Stimulated activated CD4-positive, alpha-beta T cell treated with anti-CD3 and anti-CD28 coated beads, Interleukin-1b, Interleukin-23, amount 100 ng/mL, for 4 hours (primary cell): ENCODE results near the gene RASA3.
"Not testable (repeated sequence)": the region's sequence is repeated elsewhere in the genome, so short reads cannot be mapped to it uniquely, and the experiment has no call there.

Source experiments
- DNase-seq, 2 donors: peaks; one replicate each; pipeline ENCODE4 v3.0.0-alpha.2; 2020; ENCODE audit warnings: low read depth in 2 of 2

Gene RASA3

DNA sequence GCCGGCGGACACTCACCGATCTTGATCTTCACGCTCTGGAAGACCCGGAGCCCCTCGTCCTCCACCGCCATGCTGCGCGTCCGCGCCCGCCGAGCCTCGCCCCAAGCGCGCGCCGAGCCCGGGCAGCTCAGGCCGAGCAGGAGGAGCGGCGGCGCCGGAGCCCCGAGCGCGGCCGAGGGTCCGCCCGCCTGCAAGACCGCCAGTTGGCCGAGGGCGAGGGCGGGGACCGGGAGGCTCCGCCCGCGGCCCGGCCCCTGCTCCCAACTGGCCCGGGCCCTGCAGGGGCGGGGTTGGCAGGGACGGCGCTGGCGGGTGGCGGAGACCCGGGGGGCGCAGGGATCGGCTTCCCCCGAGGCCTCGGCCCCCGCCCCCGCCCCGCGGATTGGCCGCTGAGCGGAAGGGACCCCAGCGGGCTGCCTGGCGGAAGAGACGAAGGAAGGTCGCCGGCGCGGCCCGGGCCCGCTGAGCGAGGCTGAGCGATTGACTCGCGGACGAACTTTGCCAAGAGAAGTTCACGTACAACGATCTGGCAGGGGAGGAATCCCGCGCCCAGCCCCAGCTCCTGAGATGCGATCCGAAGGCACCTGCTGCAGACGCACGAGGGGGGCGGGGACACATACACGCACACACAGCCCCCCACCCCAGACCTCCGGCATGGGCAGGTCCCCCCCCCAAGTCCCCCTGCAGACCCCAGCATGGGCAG, at the start of gene RASA3:
RASA3 (minus strand) TSS at position 205 of the 703 bp plus-strand sequence; CDS start at position 71, 134 bp downstream.
- DNase-seq, result peak in 1 of 2 donors; percentile 64

DNA sequence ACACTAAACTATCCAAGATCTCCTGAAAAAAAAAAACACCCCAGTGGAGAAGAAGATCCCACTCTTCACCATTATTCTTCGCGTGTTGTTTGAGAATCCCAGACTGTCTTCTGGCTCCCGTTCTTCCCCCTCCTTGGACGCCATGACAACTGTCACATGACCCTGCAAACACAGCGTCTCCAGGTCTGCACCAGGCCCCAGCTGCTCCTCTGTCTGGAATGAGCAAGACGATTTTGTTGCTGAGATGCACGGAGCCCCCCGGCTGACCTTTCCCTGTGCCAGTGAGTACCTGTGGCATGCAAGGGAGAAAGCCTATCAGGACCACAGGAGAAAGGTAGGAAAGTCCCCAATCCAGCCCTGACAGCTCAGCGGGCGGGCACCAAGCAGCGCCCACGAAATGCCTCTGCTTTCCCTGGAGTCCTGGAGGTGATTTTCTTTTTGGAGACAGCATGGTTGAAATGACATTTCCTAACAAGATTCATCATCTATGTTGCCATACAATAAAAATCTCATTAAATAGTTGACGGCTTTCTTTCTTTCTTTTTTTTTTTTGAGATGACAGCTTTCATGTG, 46.8 kb upstream of the RASA3 start, which contains the start of gene CFAP97D2:
CFAP97D2 (plus strand) TSS at position 171 of the 572 bp plus-strand sequence; CDS start at position 245, 74 bp downstream.
- DNase-seq, result no peak

DNA sequence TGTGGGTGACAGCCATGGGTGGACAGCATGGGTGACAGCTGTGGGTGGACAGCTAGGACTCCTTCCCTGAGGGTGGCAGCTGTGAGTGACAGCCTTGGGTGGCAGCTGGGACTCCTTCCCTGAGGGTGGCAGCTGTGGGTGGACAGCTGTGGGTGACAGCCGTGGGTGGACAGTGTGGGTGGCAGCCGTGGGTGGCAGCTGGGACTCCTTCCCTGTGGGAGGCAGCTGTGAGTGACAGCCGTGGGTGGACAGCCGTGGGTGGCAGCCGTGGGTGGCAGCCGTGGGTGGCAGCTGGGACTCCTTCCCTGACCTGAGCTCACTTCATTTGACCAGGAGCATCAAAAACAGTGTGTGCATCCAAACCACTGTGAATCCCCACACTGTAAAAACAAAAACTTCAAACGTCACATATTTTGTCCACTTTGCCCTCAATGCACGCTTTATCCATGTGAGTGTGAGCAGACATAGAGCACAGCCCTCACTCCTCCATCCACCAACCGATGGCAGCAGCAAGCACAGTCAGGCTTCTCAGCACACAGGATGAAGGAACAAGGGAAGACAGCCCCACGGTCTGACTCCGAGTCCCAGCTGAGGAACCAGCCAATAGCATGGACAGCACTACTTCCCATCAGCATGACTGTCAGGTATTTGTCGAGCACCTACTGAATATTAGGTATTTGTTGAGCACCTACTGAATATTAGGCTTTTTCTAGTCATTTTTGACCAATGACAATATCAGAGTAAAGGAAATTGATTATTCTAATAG, 45.0 kb upstream of the RASA3 start:
- no peak for DNase-seq

DNA sequence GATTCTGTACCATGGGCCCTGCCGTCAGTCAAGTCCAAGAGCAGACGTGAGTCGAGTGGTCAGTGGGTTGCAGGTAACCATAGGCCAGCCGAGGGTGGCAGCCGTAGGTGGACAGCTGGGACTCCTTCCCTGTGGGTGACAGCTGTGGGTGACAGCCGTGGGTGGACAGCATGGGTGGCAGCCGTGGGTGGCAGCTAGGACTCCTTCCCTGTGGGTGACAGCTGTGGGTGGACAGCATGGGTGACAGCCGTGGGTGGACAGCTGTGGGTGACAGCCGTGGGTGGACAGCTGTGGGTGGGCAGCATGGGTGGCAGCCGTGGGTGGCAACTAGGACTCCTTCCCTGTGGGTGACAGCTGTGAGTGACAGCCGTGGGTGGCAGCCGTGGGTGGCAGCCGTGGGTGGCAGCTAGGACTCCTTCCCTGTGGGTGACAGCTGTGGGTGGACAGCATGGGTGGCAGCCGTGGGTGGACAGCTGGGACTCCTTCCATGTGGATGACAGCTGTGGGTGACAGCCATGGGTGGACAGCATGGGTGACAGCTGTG, 44.0 kb upstream of the RASA3 start:
- DNase-seq, result not testable (repeated sequence)

- DNase-seq, result no peak
Measured at GRCh38 chr13:114174529-114174961, 42.1 kb upstream of the RASA3 start.

DNA sequence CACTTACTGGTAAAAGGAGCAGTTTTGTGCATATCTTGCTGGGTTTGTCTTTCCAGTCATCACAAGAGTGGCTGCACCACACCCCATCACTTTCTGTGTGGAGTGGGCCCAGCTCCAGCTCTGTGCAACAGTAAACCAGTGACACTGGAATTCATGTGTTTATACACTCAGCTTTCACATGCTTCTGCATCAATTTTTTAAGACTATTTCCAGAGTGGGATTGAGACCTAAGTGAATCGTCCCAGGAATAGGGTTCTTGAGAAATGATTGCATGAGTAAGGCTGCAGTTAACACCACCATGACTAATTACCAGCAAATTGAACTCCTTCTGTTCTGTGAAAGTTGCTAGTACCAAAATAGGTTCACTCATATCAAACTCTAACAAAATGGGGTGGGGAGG, 41.3 kb upstream of the RASA3 start:
- DNase-seq, result no peak

GRCh38 chr13:114173272-114173671, 40.8 kb upstream of the RASA3 start:
- no peak for DNase-seq

DNA sequence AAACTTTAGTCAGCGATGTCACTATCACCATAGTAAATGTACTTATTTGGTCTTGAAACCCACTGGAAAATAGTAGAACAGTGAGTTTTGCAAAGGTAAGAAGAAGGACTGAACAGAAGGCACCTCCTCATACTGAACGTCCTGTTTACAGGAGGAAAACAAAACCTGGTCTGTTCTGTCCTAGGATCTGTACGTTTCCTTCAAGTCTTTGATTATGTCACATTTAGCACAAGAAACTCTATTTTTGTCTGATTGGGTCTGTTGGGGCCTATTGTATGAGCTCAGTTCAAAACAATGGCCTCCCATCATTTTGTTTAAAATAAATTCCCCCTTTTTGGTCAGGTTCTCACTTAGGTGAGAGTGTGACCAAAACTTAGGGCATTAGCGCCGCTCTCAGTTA, 35.5 kb upstream of the RASA3 start:
- DNase-seq, result no peak

DNA sequence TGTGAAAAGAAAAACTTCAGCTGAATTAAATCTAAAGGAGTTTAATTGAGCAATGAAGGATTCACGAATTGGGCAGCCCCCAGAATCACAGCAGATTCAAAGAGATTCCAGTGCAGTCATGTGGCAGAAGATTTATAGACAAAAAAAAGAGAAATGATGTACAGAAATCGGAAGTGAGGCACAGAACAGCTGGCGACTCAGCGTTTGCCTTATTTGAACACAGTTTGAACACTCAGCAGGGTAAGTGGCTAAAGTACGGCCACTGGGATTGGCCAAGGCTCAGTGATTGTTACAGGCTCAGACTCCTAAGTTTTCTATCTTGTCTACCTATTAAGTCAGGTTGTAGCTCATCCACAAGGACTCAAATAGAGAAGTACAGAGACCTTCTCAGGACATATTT, 35.0 kb upstream of the RASA3 start:
- DNase-seq, result no peak

GRCh38 chr13:114166381-114167131, 34.1 kb upstream of the RASA3 start:
- DNase-seq, result no peak

DNA sequence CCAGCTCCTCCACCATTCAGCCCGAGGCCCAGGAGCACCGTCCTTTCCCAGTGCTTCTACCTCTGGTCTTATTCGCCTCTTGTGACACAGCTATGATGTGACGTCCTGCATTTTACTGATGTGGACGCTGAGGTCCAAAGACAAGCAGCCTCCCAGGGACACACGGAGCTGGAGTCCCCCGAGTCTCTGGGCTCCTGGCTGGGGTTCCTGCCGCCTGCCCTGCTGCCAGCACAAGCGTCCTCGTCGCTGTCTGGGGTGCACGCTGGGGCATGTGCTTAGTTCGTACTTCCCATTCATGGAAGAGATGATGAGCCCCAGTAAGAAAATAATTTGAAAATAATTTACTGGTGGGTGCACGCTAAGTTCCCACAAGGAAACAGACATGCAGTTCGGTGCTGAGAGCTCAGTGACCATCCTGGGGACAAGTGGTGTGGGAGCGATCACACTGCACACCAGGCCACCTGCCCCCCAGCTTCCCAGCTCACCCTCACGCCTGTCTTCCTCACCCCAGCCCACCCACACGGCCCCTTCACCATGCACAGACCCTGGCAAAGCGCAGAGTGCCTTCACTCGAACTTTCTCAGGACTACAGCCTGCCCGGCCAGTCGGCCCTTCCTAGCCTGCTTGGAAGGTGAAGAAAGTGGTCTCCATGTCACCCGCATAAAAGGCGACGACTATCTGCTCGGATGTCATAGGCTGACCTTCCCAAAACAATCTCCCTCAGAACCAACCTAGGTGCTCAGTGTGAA, 32.4 kb upstream of the RASA3 start:
- no peak for DNase-seq

DNA sequence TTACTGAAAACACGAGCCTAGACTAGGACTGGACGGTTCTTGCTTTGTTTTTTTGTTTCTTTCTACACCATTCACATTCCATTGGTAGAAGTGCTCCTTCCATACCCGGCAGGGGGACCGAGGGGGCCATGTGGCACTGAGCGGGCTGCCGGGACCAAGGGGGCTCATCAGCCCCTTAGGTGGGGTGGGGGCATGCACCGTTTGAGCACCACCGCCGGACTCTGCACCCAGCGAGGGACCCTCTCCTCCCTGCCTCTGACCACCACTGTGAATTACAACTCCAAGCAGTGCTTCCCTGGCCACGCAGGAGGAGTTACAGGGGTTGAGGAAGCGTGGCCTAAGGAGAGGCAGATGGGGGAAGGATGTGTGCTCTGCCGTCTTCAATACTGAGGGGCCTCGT, 31.6 kb upstream of the RASA3 start:
- DNase-seq, result no peak

- no peak for DNase-seq
Measured at GRCh38 chr13:114162533-114162922, 30.1 kb upstream of the RASA3 start.

DNA sequence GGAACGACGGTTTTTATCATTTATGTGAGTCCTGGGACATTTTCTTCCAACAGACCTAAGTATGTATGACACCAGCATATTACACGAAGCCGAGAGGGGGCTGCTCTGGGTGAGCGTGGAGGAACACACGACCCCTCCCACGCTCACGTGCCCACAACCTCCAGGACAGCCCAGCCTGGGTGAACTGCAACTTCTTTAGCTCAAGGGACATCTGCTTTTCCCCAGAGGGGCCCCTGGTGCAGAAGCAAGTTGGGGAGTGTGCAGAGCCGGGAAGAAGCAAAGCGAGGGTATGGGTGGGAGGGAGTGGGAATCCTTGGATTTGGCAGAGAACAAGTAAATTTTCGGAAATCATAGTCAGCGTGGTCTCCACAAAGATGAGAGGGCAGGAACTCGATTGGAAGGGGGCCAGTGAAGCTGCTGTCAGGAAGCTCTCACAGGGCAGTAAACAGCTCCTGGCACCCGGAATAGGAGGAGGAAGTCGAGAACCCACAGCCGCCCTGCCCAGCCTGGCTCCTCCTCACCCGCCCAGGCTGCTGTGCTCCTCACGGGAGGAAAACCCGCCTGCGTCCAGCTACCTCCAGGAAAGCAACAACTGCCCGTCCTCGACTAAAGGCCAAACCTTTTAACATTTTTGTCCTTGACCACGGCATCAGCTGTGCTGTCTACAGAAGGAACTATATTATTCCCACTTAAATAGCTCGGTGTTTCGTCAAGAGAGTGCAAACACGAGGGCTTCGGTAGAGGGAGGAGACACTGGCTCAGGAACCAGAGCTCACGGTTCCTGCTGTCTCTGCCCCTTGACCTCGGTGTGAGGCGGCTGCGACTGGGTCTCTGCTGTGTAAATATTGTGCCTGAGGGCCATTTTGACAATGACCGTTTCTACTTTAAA, 29.5 kb upstream of the RASA3 start:
- DNase-seq, result no peak

DNA sequence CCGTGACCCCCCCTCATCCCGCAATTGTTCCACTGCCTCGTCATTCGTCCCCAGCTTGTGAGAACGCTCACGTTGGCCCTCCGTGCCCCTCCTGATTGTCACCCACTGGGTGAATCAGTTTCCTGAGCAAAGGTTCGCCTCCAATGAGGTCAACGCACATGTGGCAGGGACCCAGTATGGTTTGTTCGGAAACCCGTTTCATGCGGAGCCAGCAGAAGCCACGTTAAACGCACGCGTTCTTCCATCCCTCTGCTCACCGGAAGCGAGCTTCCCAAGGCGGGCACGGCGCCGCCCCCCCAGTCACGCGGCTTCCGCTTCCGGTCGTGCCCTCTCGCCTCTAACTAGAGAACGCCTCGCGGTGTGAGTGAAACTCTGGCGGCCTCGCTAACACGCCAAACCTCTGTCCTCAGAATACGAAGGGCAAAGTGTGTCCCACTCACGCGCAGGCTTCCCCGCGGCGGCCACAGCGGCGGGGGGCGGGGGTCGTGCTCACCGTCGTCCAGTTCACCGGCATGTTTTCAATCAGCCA, 28.7 kb upstream of the RASA3 start:
- no peak for DNase-seq

DNA sequence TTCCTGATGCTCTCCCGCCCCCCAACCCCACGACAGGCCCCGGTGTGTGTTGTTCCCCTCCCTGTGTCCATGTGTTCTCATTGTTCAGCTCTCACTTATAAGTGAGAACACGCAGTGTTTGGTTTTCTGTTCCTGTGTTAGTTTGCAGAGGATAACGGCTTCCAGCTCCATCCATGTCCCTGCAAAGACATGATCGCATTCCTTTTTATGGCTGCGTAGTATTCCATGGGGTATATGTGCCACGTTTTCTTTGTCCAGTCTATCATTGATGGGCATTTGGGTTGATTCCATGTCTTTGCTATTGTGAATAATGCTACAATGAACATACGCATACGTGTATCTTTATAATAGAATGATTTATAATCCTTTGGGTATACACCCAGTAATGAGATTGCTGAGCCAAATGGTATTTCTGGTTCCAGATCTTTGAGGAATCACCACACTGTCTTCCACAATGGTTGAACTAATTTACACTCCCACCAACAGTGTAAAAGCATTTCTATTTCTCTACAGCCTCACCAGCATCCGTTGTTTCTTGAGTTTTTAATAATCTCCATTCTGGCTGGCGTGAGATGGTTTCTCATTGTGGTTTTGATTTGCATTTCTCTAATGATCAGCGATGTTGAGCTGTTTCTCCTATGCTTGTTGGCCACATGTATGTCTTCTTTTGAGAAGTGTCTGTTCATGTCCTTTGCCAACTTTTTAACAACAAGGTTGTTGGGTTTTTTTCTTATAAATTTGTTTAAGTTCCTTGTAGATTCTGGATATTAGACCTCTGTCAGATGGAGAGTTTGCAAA, 26.6 kb upstream of the RASA3 start:
- DNase-seq, result not testable (repeated sequence)

DNA sequence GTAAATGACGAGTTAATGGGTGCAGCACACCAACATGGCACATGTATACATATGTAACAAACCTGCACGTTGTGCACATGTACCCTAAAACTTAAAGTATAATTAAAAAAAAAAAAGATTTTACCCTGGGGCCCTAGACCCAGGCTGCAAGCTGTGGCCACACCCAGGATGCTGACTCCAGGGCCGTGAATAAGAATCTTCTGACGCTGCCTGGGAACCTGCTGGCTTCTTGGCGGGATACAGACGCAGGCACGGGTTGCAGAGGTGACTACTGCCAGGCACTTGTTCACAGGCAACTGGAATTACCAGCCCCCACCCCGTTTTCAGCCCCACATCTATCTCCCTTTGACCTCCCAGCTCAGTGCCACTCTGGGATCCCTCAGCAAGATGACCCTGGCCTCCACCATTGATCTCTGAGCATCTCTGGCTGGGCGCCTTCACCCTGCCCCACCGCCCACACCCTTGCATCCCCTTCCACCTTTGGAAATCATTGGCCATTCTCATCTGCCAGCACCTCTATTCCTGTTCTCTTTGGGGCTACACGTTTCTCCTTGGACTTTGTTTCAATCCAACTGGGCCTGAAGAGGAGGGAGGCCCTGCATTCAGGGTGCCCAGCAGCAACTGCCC, 25.6 kb upstream of the RASA3 start:
- DNase-seq, result no peak
